GM18505 (cell line): ENCODE results near the gene SLC49A3.

Experiments
- ATAC-seq: cut with Tn5 transposase; IDR thresholded peaks from one replicate; pipeline ENCODE4 v1.9.1; 2021; ENCODE audit not compliant: unreplicated experiment
- POLR2A ChIP-seq: IDR thresholded peaks from 4 replicates; pipeline ENCODE4 v1.6.1; 2011; ENCODE audit warnings: borderline replicate concordance; ENCODE audit not compliant: insufficient read depth, insufficient read length; ENCODE audit errors: extremely low read depth

Gene SLC49A3

GRCh38 chr4:658681-659667 lies 30.0 kb downstream of the SLC49A3 start:
- TF ChIP-seq POLR2A, result no peak
- no peak for ATAC-seq

- ATAC-seq, result no peak
- no peak for TF ChIP-seq POLR2A
These were observed 30.9 kb downstream of the SLC49A3 start for GRCh38 chr4:657834-658667.

GRCh38 chr4:657338-657833 lies 31.6 kb downstream of the SLC49A3 start:
- TF ChIP-seq POLR2A, result no peak
- ATAC-seq, result no peak

- ATAC-seq, result no peak
- TF ChIP-seq POLR2A, result no peak
These were observed 32.3 kb downstream of the SLC49A3 start for GRCh38 chr4:656436-657337.

GRCh38 chr4:655464-656151 lies 33.3 kb downstream of the SLC49A3 start:
- no peak for TF ChIP-seq POLR2A

GRCh38 chr4:654871-655463 lies 34.0 kb downstream of the SLC49A3 start:
- ATAC-seq, result no peak
- TF ChIP-seq POLR2A, result no peak

More at GRCh38 chr4:655464-656151, 33.3 kb downstream of the SLC49A3 start:
- ATAC-seq, result no peak

GRCh38 chr4:654503-654845 lies 34.5 kb downstream of the SLC49A3 start:
- ATAC-seq, result no peak
- no peak for TF ChIP-seq POLR2A

GRCh38 chr4:653831-654502 lies 35.0 kb downstream of the SLC49A3 start:
- no peak for ATAC-seq
- TF ChIP-seq POLR2A, result no peak

GRCh38 chr4:653080-653821 lies 35.7 kb downstream of the SLC49A3 start:
- ATAC-seq, result no peak
- TF ChIP-seq POLR2A, result no peak

- no peak for TF ChIP-seq POLR2A
- no peak for ATAC-seq
These were observed 36.9 kb downstream of the SLC49A3 start for GRCh38 chr4:651884-652642.
